ENCODE results near the gene GRXCR1. TPM values are rescaled to one million over a fixed set of nuclear protein-coding genes. Genes with fewer than 3 reads are reported as not detected.

Gene GRXCR1
- total RNA-seq, 1 donor from 2014 or later, result not detected

Other genes starting within 250 kb of the GRXCR1 start
- 18.2 and 25.8 TPM in 2 replicates for gene ATP8A1, start 235.6 kb upstream of the GRXCR1 start, total RNA-seq